T follicular helper cell (primary cell): ENCODE measurements around the gene CADM4.
"Not testable (repeated sequence)": the region's sequence is repeated elsewhere in the genome, so short reads cannot be mapped to it uniquely, and the experiment has no call there.

Source experiments
- DNase-seq: peaks from one replicate; pipeline ENCODE4 v3.0.0-alpha.2; 2020; ENCODE audit warnings: low read depth

The CADM4 gene

GRCh38 chr19:43606569-43607229 lies 33.0 kb downstream of the CADM4 start:
- no peak for DNase-seq

GRCh38 chr19:43605875-43606568 lies 33.6 kb downstream of the CADM4 start:
- no peak for DNase-seq

- not testable (repeated sequence) for DNase-seq
Observed at GRCh38 chr19:43600326-43600725, 39.3 kb downstream of the CADM4 start.

GRCh38 chr19:43599635-43600295 lies 39.9 kb downstream of the CADM4 start:
- no peak for DNase-seq

GRCh38 chr19:43598445-43599240 lies 41.0 kb downstream of the CADM4 start:
- DNase-seq: no peak

GRCh38 chr19:43597876-43598275 lies 41.8 kb downstream of the CADM4 start:
- no peak for DNase-seq

- no peak for DNase-seq
Observed at GRCh38 chr19:43596842-43597461, 42.7 kb downstream of the CADM4 start.

- DNase-seq: peak; percentile 100
Observed at GRCh38 chr19:43595999-43596841, 43.4 kb downstream of the CADM4 start, which contains the start of the genes IRGQ and ZNF576. Gene IRGQ, minus strand, starts transcription at chr19:43596134. Its CDS starts 796 bp downstream, at chr19:43595338. Gene ZNF576, plus strand, starts transcription at chr19:43596595. Its CDS starts 514 bp downstream, at chr19:43597109.

GRCh38 chr19:43595605-43595998 lies 44.0 kb downstream of the CADM4 start:
- DNase-seq: no peak

GRCh38 chr19:43594710-43595604 lies 44.7 kb downstream of the CADM4 start:
- peak; percentile 61 for DNase-seq

GRCh38 chr19:43594081-43594697 lies 45.5 kb downstream of the CADM4 start:
- DNase-seq: no peak

GRCh38 chr19:43592800-43593350 lies 46.8 kb downstream of the CADM4 start:
- DNase-seq: no peak

GRCh38 chr19:43591904-43592772 lies 47.5 kb downstream of the CADM4 start:
- DNase-seq: no peak

- DNase-seq: no peak
Observed at GRCh38 chr19:43589678-43590077, 50.0 kb downstream of the CADM4 start.

- DNase-seq: no peak
Observed at GRCh38 chr19:43589277-43589676, 50.4 kb downstream of the CADM4 start.

GRCh38 chr19:43587029-43587428 lies 52.6 kb downstream of the CADM4 start:
- not testable (repeated sequence) for DNase-seq

GRCh38 chr19:43586346-43586745 lies 53.3 kb downstream of the CADM4 start:
- DNase-seq: no peak

- DNase-seq: no peak
Observed at GRCh38 chr19:43584484-43584883, 55.2 kb downstream of the CADM4 start.
